Measurements from ENCODE around the gene SLC35F3. TPM values are rescaled to one million over a fixed set of nuclear protein-coding genes. Genes with fewer than 3 reads are reported as not detected.

Gene SLC35F3
- total and polyA plus RNA-seq, 7 donors: under 0.01 to 0.54 (median 0.28) TPM; not detected in 2

DNA sequence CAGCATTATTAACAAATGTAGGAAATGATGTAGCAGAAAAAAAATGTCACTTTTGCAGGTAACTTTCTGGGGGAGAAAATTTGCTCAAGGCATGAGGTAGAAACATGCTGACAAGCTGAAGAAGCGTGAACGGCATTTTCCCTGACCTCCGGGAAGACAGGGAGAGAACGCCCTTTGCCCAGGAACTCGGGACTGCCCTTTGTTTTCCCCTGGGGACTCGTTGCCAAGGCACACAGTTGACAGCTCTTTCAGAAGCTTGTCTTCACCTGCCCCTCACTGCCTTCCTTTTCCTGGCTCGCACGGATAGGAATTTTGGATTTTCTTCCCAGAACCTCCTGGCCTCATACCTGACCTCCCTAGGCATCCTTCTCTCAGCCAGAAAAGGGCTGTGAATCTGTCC, 416.1 kb downstream of the SLC35F3 start:
- 31 to 71% methylated on average over 8 of the region's 8 CpGs for WGBS, 2 donors
- H3K36me3 ChIP-seq: no peaks in the 10 kb centered on the region
- H3K9me3 ChIP-seq: no peaks in the 10 kb centered on the region
- no peak for DNase-seq
- no peak overlapping the region for H3K27ac ChIP-seq
- no peak for TF ChIP-seq POLR2A (IDR thresholded peaks at IDR 0.05)
- TF ChIP-seq, protein P1, sequence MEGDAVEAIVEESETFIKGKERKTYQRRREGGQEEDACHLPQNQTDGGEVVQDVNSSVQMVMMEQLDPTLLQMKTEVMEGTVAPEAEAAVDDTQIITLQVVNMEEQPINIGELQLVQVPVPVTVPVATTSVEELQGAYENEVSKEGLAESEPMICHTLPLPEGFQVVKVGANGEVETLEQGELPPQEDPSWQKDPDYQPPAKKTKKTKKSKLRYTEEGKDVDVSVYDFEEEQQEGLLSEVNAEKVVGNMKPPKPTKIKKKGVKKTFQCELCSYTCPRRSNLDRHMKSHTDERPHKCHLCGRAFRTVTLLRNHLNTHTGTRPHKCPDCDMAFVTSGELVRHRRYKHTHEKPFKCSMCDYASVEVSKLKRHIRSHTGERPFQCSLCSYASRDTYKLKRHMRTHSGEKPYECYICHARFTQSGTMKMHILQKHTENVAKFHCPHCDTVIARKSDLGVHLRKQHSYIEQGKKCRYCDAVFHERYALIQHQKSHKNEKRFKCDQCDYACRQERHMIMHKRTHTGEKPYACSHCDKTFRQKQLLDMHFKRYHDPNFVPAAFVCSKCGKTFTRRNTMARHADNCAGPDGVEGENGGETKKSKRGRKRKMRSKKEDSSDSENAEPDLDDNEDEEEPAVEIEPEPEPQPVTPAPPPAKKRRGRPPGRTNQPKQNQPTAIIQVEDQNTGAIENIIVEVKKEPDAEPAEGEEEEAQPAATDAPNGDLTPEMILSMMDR (IDR thresholded peaks at IDR 0.05): no peak
- no peak for TF ChIP-seq POLR2AphosphoS5 (IDR thresholded peaks at IDR 0.05)
- TF ChIP-seq EP300 (IDR thresholded peaks at IDR 0.05): no peak
- no peak overlapping the region for H3K4me3 ChIP-seq
- intact Hi-C loops (cut with DNase I): no loop called here
- no peaks in the 10 kb centered on the region for H3K4me1 ChIP-seq
- peaks cover 0 to 39% (median 0%) of the 10 kb centered on the region in 3 donors for H3K27me3 ChIP-seq

DNA sequence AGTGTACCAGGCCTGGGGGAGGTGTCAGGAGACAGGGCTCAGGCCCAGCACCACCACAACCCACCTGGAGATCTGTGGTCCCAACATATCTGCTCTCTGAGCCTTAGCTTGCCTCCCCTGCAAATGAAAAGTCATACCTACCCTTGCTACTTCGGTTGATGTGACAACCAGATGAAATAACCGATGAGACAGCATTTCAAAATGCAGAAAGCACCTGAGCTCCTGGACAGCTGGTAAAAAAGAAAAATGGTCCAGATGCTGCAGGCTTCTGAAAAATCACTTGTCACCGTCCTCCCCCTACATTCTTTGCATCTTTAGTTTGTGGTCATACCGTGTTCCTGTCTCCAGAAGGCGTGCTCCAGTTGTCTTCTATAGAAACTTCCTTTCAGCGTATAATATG, 416.8 kb downstream of the SLC35F3 start:
- intact Hi-C loops (cut with DNase I): no loop called here
- no peaks in the 10 kb centered on the region for H3K4me1 ChIP-seq
- no peaks in the 10 kb centered on the region for H3K9me3 ChIP-seq
- no peaks in the 10 kb centered on the region for H3K36me3 ChIP-seq
- H3K4me3 ChIP-seq: no peak overlapping the region
- no peak for DNase-seq
- TF ChIP-seq, protein P1 (IDR thresholded peaks at IDR 0.05): no peak
- H3K27ac ChIP-seq: no peak overlapping the region
- peaks cover 0 to 42% (median 3%) of the 10 kb centered on the region in 3 donors for H3K27me3 ChIP-seq
- WGBS, 2 donors: 71 to 84% methylated on average over 6 of the region's 6 CpGs

DNA sequence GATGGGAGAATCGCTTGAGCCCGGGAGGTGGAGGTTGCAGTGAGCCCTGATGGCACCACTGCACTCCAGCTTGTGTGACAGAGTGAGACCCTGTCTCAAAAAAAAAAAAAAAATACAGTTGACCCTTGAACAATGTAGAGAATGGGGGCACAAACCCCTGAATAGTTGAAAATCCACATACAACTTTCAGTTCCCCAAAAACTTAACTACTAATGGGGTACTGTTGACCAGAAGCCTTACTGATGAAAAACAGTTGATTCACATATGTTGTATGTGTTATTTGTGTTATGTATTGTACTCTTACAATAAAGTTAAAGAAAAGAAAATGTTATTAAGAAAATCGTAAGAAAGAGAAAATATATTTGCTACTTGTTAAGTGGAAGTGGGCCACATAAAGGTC, 417.6 kb downstream of the SLC35F3 start:
- 92 to 94% methylated on average over 3 of the region's 3 CpGs for whole genome bisulfite sequencing, 2 donors
- H3K27me3 ChIP-seq: peaks cover 0 to 45% (median 7%) of the 10 kb centered on the region in 3 donors
- no peak for DNase-seq

DNA sequence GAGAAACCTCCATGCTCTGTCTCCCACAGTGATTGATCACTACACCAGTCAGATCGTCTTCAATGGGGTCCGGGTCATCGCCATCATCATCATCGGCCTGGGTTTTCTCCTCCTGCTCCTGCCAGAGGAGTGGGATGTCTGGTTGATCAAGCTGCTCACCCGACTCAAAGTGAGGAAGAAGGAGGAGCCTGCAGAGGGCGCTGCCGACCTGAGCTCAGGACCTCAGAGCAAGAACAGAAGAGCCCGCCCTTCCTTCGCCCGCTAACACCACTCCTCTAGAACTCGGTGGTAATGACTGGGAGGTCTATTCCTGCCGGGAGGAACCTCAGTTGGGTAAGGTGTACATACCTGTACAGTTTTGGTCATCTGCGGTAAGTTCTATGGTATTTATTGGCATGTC, 418.5 kb downstream of the SLC35F3 start:
- Histone ChIP-seq H3K4me3 (no peak overlapping the region), H3K27ac (no peak overlapping the region), H3K4me1 (peaks cover 0 to 7% (median 4%) of the 10 kb centered on the region in 4 donors), H3K36me3 (no peaks in the 10 kb centered on the region), H3K27me3 (peaks cover 0 to 45% (median 7%) of the 10 kb centered on the region in 3 donors), H3K9me3 (no peaks in the 10 kb centered on the region)
- 38 to 43% methylated on average over 13 of the region's 13 CpGs for WGBS, 2 donors
- intact Hi-C loops (cut with DNase I): no loop called here
- TF ChIP-seq EP300 (IDR thresholded peaks at IDR 0.05): no peak
- TF ChIP-seq, protein P1 (IDR thresholded peaks at IDR 0.05): no peak
- no peak for TF ChIP-seq POLR2A (IDR thresholded peaks at IDR 0.05)
- TF ChIP-seq POLR2AphosphoS5 (IDR thresholded peaks at IDR 0.05): no peak
- DNase-seq: no peak

More for the DNA sequence above, 417.6 kb downstream of the SLC35F3 start:
- Histone ChIP-seq H3K4me3 (no peak overlapping the region), H3K9me3 (no peaks in the 10 kb centered on the region), H3K27ac (no peak overlapping the region), H3K4me1 (peaks cover 0 to 7% (median 3%) of the 10 kb centered on the region in 4 donors), H3K36me3 (no peaks in the 10 kb centered on the region)
- TF ChIP-seq POLR2AphosphoS5 (IDR thresholded peaks at IDR 0.05): no peak
- no peak for TF ChIP-seq POLR2A (IDR thresholded peaks at IDR 0.05)
- TF ChIP-seq, protein P1 (IDR thresholded peaks at IDR 0.05): no peak
- no peak for TF ChIP-seq EP300 (IDR thresholded peaks at IDR 0.05)
- intact Hi-C loops (cut with DNase I): no loop called here

DNA sequence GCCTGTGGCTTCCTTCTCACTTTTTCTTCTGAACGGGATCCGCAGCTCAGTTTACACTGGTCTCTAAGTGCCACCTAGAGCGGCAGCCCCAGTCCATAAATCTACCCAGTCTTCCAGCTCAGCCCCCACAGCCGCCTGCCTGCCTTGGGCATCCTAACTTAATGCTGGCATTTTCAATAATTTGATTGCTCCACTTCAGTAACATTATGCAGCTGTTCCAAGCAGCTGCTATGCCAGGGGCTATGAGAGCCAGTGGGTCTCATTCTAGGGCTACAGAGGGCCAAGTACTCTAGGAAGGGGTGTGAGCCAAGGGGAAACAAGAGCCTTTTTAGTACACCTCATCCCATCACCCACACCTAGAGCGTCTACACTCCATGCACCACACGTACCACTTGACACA, 420.3 kb downstream of the SLC35F3 start:
- TF ChIP-seq POLR2AphosphoS5 (IDR thresholded peaks at IDR 0.05) (no peak), EP300 (IDR thresholded peaks at IDR 0.05) (no peak), POLR2A (IDR thresholded peaks at IDR 0.05) (no peak)
- TF ChIP-seq, protein P1 (IDR thresholded peaks at IDR 0.05): no peak
- Histone ChIP-seq H3K27ac (no peak overlapping the region), H3K36me3 (no peaks in the 10 kb centered on the region), H3K27me3 (peaks cover 0 to 39% (median 7%) of the 10 kb centered on the region in 3 donors), H3K9me3 (no peaks in the 10 kb centered on the region), H3K4me3 (no peak overlapping the region), H3K4me1 (peaks cover 0 to 7% (median 4%) of the 10 kb centered on the region in 4 donors)
- intact Hi-C loops (cut with DNase I): no loop called here
- no peak for DNase-seq
- 75 to 78% methylated on average over 6 of the region's 6 CpGs for WGBS, 2 donors
